CD4-positive, alpha-beta T cell (primary cell): ENCODE data around the gene FOXE3. TPM values are rescaled to one million over a fixed set of nuclear protein-coding genes. Genes with fewer than 3 reads are reported as not detected.

Experiments
- ATAC-seq: fragments of 200-7000 bp; cut with Tn5 transposase; one replicate; pipeline ENCODE4 v1.10.0; 2022; ENCODE audit warnings: mild to moderate bottlenecking; ENCODE audit not compliant: poor library complexity
- CTCF ChIA-PET: fragments of 350-600 bp; sonication (Branson Sonifier 250); formaldehyde crosslinking; loops from one replicate; lab custom pipeline; 2021; ENCODE audit warnings: antibody characterized with exemption, inconsistent platforms; lab: Charles Lee
- POLR2A ChIA-PET: fragments of 350-600 bp; sonication (Branson Sonifier 250); formaldehyde crosslinking; loops from one replicate; lab custom pipeline; 2021; ENCODE audit warnings: antibody characterized with exemption, inconsistent platforms; lab: Charles Lee
- DNase-seq, 14 experiments: peaks; one replicate each; pipeline ENCODE4 v3.0.0-alpha.2; 2013 to 2020; ENCODE audit warnings: mixed read lengths in 2 of 14
- H3K27ac ChIP-seq, 2 donors: one replicate each; pipeline versions ENCODE4 v1.5.1 to v1.7.0; 2013; ENCODE audit warnings: low read length in 2 of 2, low read depth in 1 of 2, mild to moderate bottlenecking in 1 of 2
- H3K27me3 ChIP-seq, 2 experiments: 1 replicate in 1 of 2; 2 replicates in 1 of 2; pipeline versions ENCODE4 v1.6.1 to v1.7.0; 2013; ENCODE audit warnings: low read length in 2 of 2, control low read depth in 1 of 2, mild to moderate bottlenecking in 1 of 2, moderate library complexity in 1 of 2; ENCODE audit not compliant: insufficient read depth in 2 of 2, control insufficient read depth in 1 of 2
- H3K36me3 ChIP-seq: one replicate; pipeline ENCODE4 v1.6.1; 2013; ENCODE audit warnings: low read length, control low read depth; ENCODE audit not compliant: insufficient read depth
- H3K4me1 ChIP-seq: one replicate; pipeline ENCODE4 v1.6.1; 2013; ENCODE audit warnings: low read length, control low read depth; ENCODE audit not compliant: insufficient read depth
- H3K4me3 ChIP-seq: one replicate; pipeline ENCODE4 v1.5.1; 2013; ENCODE audit warnings: mild to moderate bottlenecking, low read length, moderate library complexity
- H3K9me3 ChIP-seq, 2 experiments: 1 replicate in 1 of 2; 2 replicates in 1 of 2; pipeline versions ENCODE4 v1.6.1 to v1.7.0; 2013; ENCODE audit warnings: low read length in 2 of 2, mild to moderate bottlenecking in 2 of 2, control low read depth in 1 of 2, moderate library complexity in 1 of 2; ENCODE audit not compliant: control insufficient read depth in 1 of 2, insufficient read depth in 1 of 2
- H3K27ac Mint-ChIP-seq: one replicate; pipeline ENCODE4 v1.8.0; 2020; ENCODE audit warnings: mixed read lengths
- H3K27me3 Mint-ChIP-seq: one replicate; pipeline ENCODE4 v1.8.0; 2021; ENCODE audit warnings: mixed read lengths
- H3K36me3 Mint-ChIP-seq: one replicate; pipeline ENCODE4 v1.8.0; 2021; ENCODE audit warnings: low read depth, mixed read lengths
- H3K4me1 Mint-ChIP-seq: one replicate; pipeline ENCODE4 v1.8.0; 2021; ENCODE audit warnings: low read depth, mixed read lengths
- H3K4me3 Mint-ChIP-seq: one replicate; pipeline ENCODE4 v1.8.0; 2020; ENCODE audit warnings: mild to moderate bottlenecking, mixed read lengths
- H3K9me3 Mint-ChIP-seq: one replicate; pipeline ENCODE4 v1.8.0; 2020; ENCODE audit warnings: mixed read lengths
- intact Hi-C, 2 experiments: fragments of 100-400 bp; cut with DNase I in 1 of 2; cut with micrococcal nuclease in 1 of 2; formaldehyde crosslinking; loops; one replicate each; pipeline versions ENCODE4 v1.15.1 to v1.9.0; 2023 to 2025; cut with DNase I, micrococcal nuclease
- total RNA-seq, 174 experiments: library from RNA in 2 of 174; stranded (reverse) in 2 of 174; gene quantifications; one replicate each; pipeline ENCODE4 v1.2.3 and lab custom pipeline; 2021 to 2026
- TF ChIP-seq, protein P1 (sequence below): fragments of 200-600 bp; IDR thresholded peaks from one replicate; pipeline ENCODE4 v1.8.0; 2022; ENCODE audit warnings: antibody characterized with exemption, mild to moderate bottlenecking

FOXE3 gene
- total RNA-seq, 2 experiments from 2014 or later: not detected

DNA sequence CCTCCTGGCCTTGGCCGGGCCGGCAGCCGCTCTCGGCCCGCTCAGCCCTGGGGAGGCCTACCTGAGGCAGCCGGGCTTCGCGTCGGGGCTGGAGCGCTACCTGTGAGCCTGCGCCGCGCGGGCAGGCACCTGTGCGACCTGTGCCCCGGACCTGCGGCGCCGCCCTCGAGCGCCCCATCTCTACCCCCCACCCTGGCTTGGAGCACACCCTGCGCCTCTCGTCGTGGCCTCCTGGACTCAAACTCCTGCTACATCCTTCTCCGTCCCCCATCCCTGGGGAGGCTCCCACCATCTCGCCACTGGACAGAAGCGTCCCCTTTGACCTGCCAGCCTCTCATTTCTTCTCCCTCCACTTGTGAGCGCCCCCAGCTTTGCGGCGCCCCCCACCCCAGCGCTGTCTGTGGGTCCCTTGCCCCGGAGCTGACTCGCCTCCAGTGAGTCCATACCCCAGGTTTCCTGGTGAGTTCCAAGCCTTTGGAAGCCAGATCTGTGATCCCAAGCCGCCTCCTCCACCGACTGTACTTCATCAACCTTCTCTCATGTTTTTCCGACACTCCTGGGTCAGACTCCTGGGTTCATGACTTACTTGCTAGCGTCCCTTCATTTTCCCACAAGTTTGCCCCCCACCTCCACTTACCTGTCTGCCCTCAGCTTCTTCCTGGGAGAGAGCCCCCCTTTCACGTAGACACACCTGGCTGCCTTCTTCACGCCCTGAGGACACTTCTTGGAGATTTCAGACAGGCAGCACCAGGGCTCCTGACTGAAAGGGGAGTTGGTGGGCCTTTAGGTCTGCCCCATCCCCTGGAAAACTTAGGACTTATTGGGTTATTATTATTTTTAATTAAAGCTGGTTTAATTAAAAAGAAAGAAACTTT lies 1.3 kb downstream of the FOXE3 start:
- intact Hi-C loops: no loop called here
- H3K27me3 ChIP-seq: peaks cover 24 to 53% of the 10 kb centered on the region in 2 experiments
- no peak overlapping the region for H3K27ac ChIP-seq
- Mint-ChIP-seq H3K27me3 (peaks cover 72% of the 10 kb centered on the region), H3K36me3 (no peaks in the 10 kb centered on the region), H3K4me3 (no peak overlapping the region), H3K4me1 (peaks cover 5% of the 10 kb centered on the region), H3K27ac (no peak overlapping the region), H3K9me3 (no peaks in the 10 kb centered on the region)
- ATAC-seq: no peak
- CTCF ChIA-PET: interaction anchor here (0.8 to 0.9 kb wide), 2 partner anchors 15 to 309 kb away, joined by 3 read pairs; no protein-coding TSS in a partner anchor
- no peak overlapping the region for H3K4me3 ChIP-seq
- no peak for DNase-seq
- POLR2A ChIA-PET: interaction anchor here (0.9 kb wide), 1 partner anchor 16 kb away, joined by 3 read pairs; no protein-coding TSS in a partner anchor
- TF ChIP-seq, protein P1, sequence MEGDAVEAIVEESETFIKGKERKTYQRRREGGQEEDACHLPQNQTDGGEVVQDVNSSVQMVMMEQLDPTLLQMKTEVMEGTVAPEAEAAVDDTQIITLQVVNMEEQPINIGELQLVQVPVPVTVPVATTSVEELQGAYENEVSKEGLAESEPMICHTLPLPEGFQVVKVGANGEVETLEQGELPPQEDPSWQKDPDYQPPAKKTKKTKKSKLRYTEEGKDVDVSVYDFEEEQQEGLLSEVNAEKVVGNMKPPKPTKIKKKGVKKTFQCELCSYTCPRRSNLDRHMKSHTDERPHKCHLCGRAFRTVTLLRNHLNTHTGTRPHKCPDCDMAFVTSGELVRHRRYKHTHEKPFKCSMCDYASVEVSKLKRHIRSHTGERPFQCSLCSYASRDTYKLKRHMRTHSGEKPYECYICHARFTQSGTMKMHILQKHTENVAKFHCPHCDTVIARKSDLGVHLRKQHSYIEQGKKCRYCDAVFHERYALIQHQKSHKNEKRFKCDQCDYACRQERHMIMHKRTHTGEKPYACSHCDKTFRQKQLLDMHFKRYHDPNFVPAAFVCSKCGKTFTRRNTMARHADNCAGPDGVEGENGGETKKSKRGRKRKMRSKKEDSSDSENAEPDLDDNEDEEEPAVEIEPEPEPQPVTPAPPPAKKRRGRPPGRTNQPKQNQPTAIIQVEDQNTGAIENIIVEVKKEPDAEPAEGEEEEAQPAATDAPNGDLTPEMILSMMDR: no peak
- H3K9me3 ChIP-seq: no peaks in the 10 kb centered on the region
- no peaks in the 10 kb centered on the region for H3K4me1 ChIP-seq
- no peaks in the 10 kb centered on the region for H3K36me3 ChIP-seq

DNA sequence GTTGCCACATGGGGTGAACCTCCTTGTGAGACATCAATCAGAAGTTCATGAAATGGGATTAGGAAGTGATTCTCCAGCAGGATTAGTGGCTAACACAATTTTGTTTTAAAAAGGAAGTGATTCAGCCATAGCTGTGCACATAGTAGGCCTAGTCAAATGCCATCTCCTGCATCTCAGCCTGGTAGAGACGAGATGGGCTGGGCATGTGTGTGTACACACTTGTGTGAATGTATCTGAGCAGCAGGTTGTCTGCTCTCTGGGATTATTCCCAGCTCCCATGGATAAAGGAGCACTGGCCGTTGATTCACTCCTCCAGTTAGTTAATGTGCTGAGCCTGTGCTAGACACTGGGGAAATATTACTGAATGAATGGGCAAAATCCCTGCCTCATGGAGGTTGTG lies 2.0 kb downstream of the FOXE3 start:
- CTCF ChIA-PET: interaction anchor here (0.8 to 0.9 kb wide), 2 partner anchors 14 to 308 kb away, joined by 3 read pairs; no protein-coding TSS in a partner anchor
- H3K4me1 Mint-ChIP-seq: peaks cover 5% of the 10 kb centered on the region
- H3K27ac Mint-ChIP-seq: no peak overlapping the region
- Histone ChIP-seq H3K36me3 (no peaks in the 10 kb centered on the region), H3K27ac (no peak overlapping the region), H3K9me3 (no peaks in the 10 kb centered on the region), H3K27me3 (peaks cover 24 to 53% of the 10 kb centered on the region in 2 experiments), H3K4me1 (no peaks in the 10 kb centered on the region), H3K4me3 (no peak overlapping the region)
- no peak for DNase-seq
- ATAC-seq: no peak
- no peaks in the 10 kb centered on the region for H3K9me3 Mint-ChIP-seq
- no peaks in the 10 kb centered on the region for H3K36me3 Mint-ChIP-seq
- intact Hi-C loops: no loop called here
- H3K4me3 Mint-ChIP-seq: no peak overlapping the region
- TF ChIP-seq, protein P1: no peak
- POLR2A ChIA-PET: interaction anchor here (0.9 kb wide), 1 partner anchor 16 kb away, joined by 3 read pairs; no protein-coding TSS in a partner anchor
- H3K27me3 Mint-ChIP-seq: peaks cover 73% of the 10 kb centered on the region

DNA sequence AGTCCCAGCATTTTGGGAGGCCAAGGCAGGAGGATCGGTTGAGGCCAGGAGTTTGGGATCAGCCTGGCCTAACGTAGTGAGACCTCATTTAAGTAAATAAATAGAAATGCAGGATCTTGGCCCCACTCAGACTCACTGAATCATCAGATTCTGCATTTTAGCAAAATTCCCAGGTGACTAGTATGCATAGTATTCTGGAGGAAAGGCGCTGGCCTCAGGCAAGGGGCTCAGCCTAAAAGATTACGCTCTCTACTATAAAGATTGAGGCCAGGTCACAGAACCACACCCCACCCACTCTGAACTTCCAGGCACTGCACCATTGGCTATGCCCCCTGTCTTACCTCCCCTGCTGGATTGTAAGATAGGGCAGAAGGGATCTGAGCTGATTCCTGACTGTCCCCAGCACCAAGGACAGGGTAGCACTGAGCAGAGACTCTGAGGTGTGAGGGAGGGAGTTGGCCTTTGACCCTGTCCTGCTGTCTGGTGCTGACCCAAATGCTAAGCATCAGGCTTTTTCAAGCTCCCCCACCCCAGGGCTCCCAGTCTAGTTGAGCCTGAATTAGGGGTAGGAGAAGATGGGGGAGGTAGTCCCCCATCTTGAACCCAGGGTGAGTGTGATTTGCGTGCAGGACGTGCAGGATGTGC lies 2.7 kb downstream of the FOXE3 start:
- H3K27me3 ChIP-seq: peaks cover 24 to 51% of the 10 kb centered on the region in 2 experiments
- Mint-ChIP-seq H3K4me1 (peaks cover 5% of the 10 kb centered on the region), H3K27ac (no peak overlapping the region), H3K27me3 (peaks cover 71% of the 10 kb centered on the region), H3K4me3 (no peak overlapping the region), H3K36me3 (no peaks in the 10 kb centered on the region), H3K9me3 (no peaks in the 10 kb centered on the region)
- no peak overlapping the region for H3K4me3 ChIP-seq
- ChIA-PET CTCF (no interaction called here), POLR2A (no interaction called here)
- no peak for ATAC-seq
- H3K36me3 ChIP-seq: no peaks in the 10 kb centered on the region
- TF ChIP-seq, protein P1: no peak
- intact Hi-C loops: no loop called here
- no peaks in the 10 kb centered on the region for H3K9me3 ChIP-seq
- no peak overlapping the region for H3K27ac ChIP-seq
- H3K4me1 ChIP-seq: no peaks in the 10 kb centered on the region
- no peak for DNase-seq
